Psoas muscle (tissue), 8 donors: ENCODE data around the gene UROC1. TPM values are rescaled to one million over a fixed set of nuclear protein-coding genes. Genes with fewer than 3 reads are reported as not detected.

ENCODE experiments used
- ATAC-seq, 4 donors: fragments of 200-7000 bp; cut with Tn5 transposase; one replicate each; pipeline ENCODE4 v1.9.1; 2020; ENCODE audit warnings: moderate library complexity in 3 of 4, mild to moderate bottlenecking in 2 of 4
- DNase-seq, 2 donors: peaks; one replicate each; pipeline ENCODE4 v3.0.0-alpha.2; 2020
- H3K27ac ChIP-seq: fragments of 200-600 bp; one replicate; pipeline ENCODE4 v1.8.0; 2022
- H3K27me3 ChIP-seq, 3 donors: fragments of 200-600 bp in 1 of 3; one replicate each; pipeline versions ENCODE4 v1.6.1 to v1.8.0; 2013 to 2022; ENCODE audit warnings: low read length in 2 of 3, mild to moderate bottlenecking in 2 of 3, moderate library complexity in 1 of 3; ENCODE audit not compliant: insufficient read depth in 3 of 3
- H3K36me3 ChIP-seq, 2 donors: fragments of 200-600 bp in 1 of 2; one replicate each; pipeline versions ENCODE4 v1.6.1 to v1.8.0; 2013 to 2022; ENCODE audit warnings: low read depth in 1 of 2, mild to moderate bottlenecking in 1 of 2, moderate library complexity in 1 of 2; ENCODE audit not compliant: insufficient read depth in 1 of 2
- H3K4me1 ChIP-seq: fragments of 200-600 bp; one replicate; pipeline ENCODE4 v1.8.0; 2022
- H3K4me3 ChIP-seq: fragments of 200-600 bp; one replicate; pipeline ENCODE4 v1.8.0; 2022; ENCODE audit warnings: mild to moderate bottlenecking
- H3K9me3 ChIP-seq: fragments of 200-600 bp; one replicate; pipeline ENCODE4 v1.8.0; 2022
- CTCF ChIP-seq: fragments of 200-600 bp; IDR thresholded peaks from one replicate; pipeline ENCODE4 v1.8.0; 2022; ENCODE audit warnings: antibody characterized with exemption
- WGBS, 3 donors: extraction: QIAGEN DNeasy Blood & Tissue Kit; methylation state at CpG; one replicate each; pipeline versions ENCODE4 v1.1.6 to v1.1.7; 2013; 5-methylcytosine and 5-hydroxymethylcytosine counted together
- intact Hi-C, 2 donors: fragments of 100-400 bp; cut with DNase I; formaldehyde crosslinking; loops; one replicate each; pipeline versions ENCODE4 v1.11.0 to v1.14.2; 2022
- polyA plus RNA-seq, 3 donors: library from polyadenylated mRNA; stranded (reverse); fragments of 200-250 nt; gene quantifications; one replicate each; pipeline ENCODE4 v1.2.3, GENCODE V29; 2013
- total RNA-seq, 4 donors: library from RNA; stranded (reverse); fragmentation: NEBNext Ultra II Directional in 2 of 4; extraction: Animal tissue kit (Norgen Biotek cat#: 25700) in 2 of 4; gene quantifications; one replicate each; pipeline versions ENCODE4 v1.2.1 to v1.2.4, GENCODE V29; 2021 to 2023
- donor health status: healthy with polysubstance abuse.
- donor health status: DM: no; HTN: no; CAD: no; lungs with moderate emphysema.
- donor health status: Bipolar disorder and iron deficiency.
- donor health status: healthy.
- donor health status: DM: yes; HTN: yes; CAD: no.
- donor health status: DM: no; HTN: no; CAD: no.
- donor health status: DM: no; HTN: no; CAD: no.
- donor health status: DM: yes; HTN: yes; CAD: no.

Gene UROC1
- total and polyA plus RNA-seq, 7 donors = 0.03 to 0.13 (median 0.08) TPM; not detected in 4

- ATAC-seq (no peak), DNase-seq (peak in 1 of 2 donors; percentile 31)
- Histone ChIP-seq H3K27ac (no peak overlapping the region), H3K9me3 (no peaks in the 10 kb centered on the region), H3K36me3 (no peaks in the 10 kb centered on the region), H3K4me1 (no peaks in the 10 kb centered on the region), H3K27me3 (peaks cover 0 to 2% (median 0%) of the 10 kb centered on the region in 3 donors), H3K4me3 (no peak overlapping the region)
- intact Hi-C loops = loop anchor here (10.0 kb wide), 2 partner anchors 126 to 1016 kb away; partner anchors contain the start of gene TXNRD3 (in 1 of the 2)
- 75 to 82% (median 76%) methylated on average over 14 of the region's 14 CpGs for WGBS, 3 donors
- TF ChIP-seq CTCF = no peak
Observed at GRCh38 chr3:126528800-126529541, 11.4 kb upstream of the UROC1 start.

- H3K4me3 ChIP-seq = no peak overlapping the region
- H3K27ac ChIP-seq = no peak overlapping the region
- peaks cover 0 to 3% (median 0%) of the 10 kb centered on the region in 3 donors for H3K27me3 ChIP-seq
- H3K4me1 ChIP-seq = peaks cover 3% of the 10 kb centered on the region
- no peaks in the 10 kb centered on the region for H3K9me3 ChIP-seq
- intact Hi-C loops = loop anchor here (10.0 kb wide), 2 partner anchors 126 to 1016 kb away; partner anchors contain the start of gene TXNRD3 (in 1 of the 2)
- 76 to 79% (median 79%) methylated on average over 4 to 5 of the region's 5 CpGs for WGBS, 3 donors
- DNase-seq (peak in 1 of 2 donors; percentile 6), ATAC-seq (no peak)
- no peaks in the 10 kb centered on the region for H3K36me3 ChIP-seq
- no peak for TF ChIP-seq CTCF
Observed at GRCh38 chr3:126528419-126528799, 10.8 kb upstream of the UROC1 start.

GRCh38 chr3:126527455-126528211 is 10.1 kb upstream of the UROC1 start:
- peak in 1 of 2 donors; percentile 18 for DNase-seq
- intact Hi-C loops = loop anchor here (10.0 kb wide), 2 partner anchors 127 to 1017 kb away; partner anchors contain the start of gene TXNRD3 (in 1 of the 2)
- no peak for TF ChIP-seq CTCF
- Histone ChIP-seq H3K27me3 (peaks cover 0 to 4% (median 0%) of the 10 kb centered on the region in 3 donors), H3K9me3 (no peaks in the 10 kb centered on the region), H3K27ac (no peak overlapping the region), H3K4me1 (peaks cover 3% of the 10 kb centered on the region), H3K36me3 (no peaks in the 10 kb centered on the region), H3K4me3 (no peak overlapping the region)
- 71 to 79% (median 78%) methylated on average over 6 of the region's 6 CpGs for WGBS, 3 donors
- no peak for ATAC-seq

GRCh38 chr3:126527006-126527405 is 9.4 kb upstream of the UROC1 start:
- 83 to 91% (median 87%) methylated on average over 7 of the region's 7 CpGs for WGBS, 3 donors
- DNase-seq (peak in 1 of 2 donors; percentile 41), ATAC-seq (no peak)
- no peak overlapping the region for H3K27ac ChIP-seq
- peaks cover 0 to 4% (median 0%) of the 10 kb centered on the region in 3 donors for H3K27me3 ChIP-seq
- H3K9me3 ChIP-seq = no peaks in the 10 kb centered on the region
- intact Hi-C loops = loop anchor here (10.0 kb wide), 2 partner anchors 128 to 1018 kb away; partner anchors contain the start of gene TXNRD3 (in 1 of the 2)
- peaks cover 3% of the 10 kb centered on the region for H3K4me1 ChIP-seq
- no peak overlapping the region for H3K4me3 ChIP-seq
- TF ChIP-seq CTCF = no peak
- no peaks in the 10 kb centered on the region for H3K36me3 ChIP-seq
